Activated CD4-positive, alpha-beta T cell treated with anti-CD3 and anti-CD28 coated beads for 36 hours (primary cell): ENCODE measurements around the gene ABCC1. TPM values are rescaled to one million over a fixed set of nuclear protein-coding genes. Genes with fewer than 3 reads are reported as not detected.
"Not testable (repeated sequence)": the region's sequence is repeated elsewhere in the genome, so short reads cannot be mapped to it uniquely, and the experiment has no call there.

Experiments
- ATAC-seq: fragments of 200-7000 bp; cut with Tn5 transposase; one replicate; pipeline ENCODE4 v1.10.0; 2021; ENCODE audit warnings: mild to moderate bottlenecking, moderate library complexity
- CTCF ChIA-PET: fragments of 350-600 bp; sonication (Branson Sonifier 250); formaldehyde crosslinking; loops from one replicate; lab custom pipeline; 2021; ENCODE audit warnings: antibody characterized with exemption; lab: Charles Lee
- POLR2A ChIA-PET: fragments of 350-600 bp; sonication (Branson Sonifier 250); formaldehyde crosslinking; loops from one replicate; lab custom pipeline; 2021; ENCODE audit warnings: antibody characterized with exemption, inconsistent platforms; lab: Charles Lee
- DNase-seq: peaks from one replicate; pipeline ENCODE4 v3.0.0-alpha.2; 2020
- H3K27ac Mint-ChIP-seq: one replicate; pipeline ENCODE4 v1.8.0; 2021; ENCODE audit warnings: mixed read lengths
- H3K27me3 Mint-ChIP-seq: one replicate; pipeline ENCODE4 v1.8.0; 2021; ENCODE audit warnings: mixed read lengths
- H3K36me3 Mint-ChIP-seq: one replicate; pipeline ENCODE4 v1.8.0; 2021; ENCODE audit warnings: low read depth, mixed read lengths
- H3K4me1 Mint-ChIP-seq: one replicate; pipeline ENCODE4 v1.8.0; 2021; ENCODE audit warnings: mixed read lengths
- H3K4me3 Mint-ChIP-seq: one replicate; pipeline ENCODE4 v1.8.0; 2021; ENCODE audit warnings: mild to moderate bottlenecking, moderate library complexity, mixed read lengths
- H3K9me3 Mint-ChIP-seq: one replicate; pipeline ENCODE4 v1.8.0; 2021; ENCODE audit warnings: low read depth, mixed read lengths
- intact Hi-C, 2 experiments: fragments of 100-400 bp; cut with DNase I in 1 of 2; cut with micrococcal nuclease in 1 of 2; formaldehyde crosslinking; loops; one replicate each; pipeline versions ENCODE4 v1.14.2 to v1.15.1; 2022 to 2024; cut with DNase I, micrococcal nuclease
- total RNA-seq, 2 experiments: library from RNA; stranded (reverse); gene quantifications; one replicate each; pipeline ENCODE4 v1.2.3, GENCODE V29; 2021

ABCC1 gene
- total RNA-seq, 2 experiments from 2014 or later: 57.8 to 65.1 TPM

GRCh38 chr16:15981382-15981781, 32.0 kb downstream of the ABCC1 start:
- DNase-seq (no peak), ATAC-seq (no peak)
- intact Hi-C loops: no loop called here
- Mint-ChIP-seq H3K4me1 (peaks cover 10% of the 10 kb centered on the region), H3K36me3 (peaks cover 75% of the 10 kb centered on the region), H3K9me3 (peaks cover 38% of the 10 kb centered on the region), H3K27me3 (no peaks in the 10 kb centered on the region), H3K27ac (no peak overlapping the region), H3K4me3 (no peak overlapping the region)
- ChIA-PET CTCF (no interaction called here), POLR2A (no interaction called here)

GRCh38 chr16:15982194-15982915, 32.9 kb downstream of the ABCC1 start:
- DNase-seq: peak; percentile 22
- H3K27ac Mint-ChIP-seq, ATAC-seq, H3K4me3 Mint-ChIP-seq, POLR2A ChIA-PET, intact Hi-C loops, H3K27me3 Mint-ChIP-seq: not testable (repeated sequence)
- Mint-ChIP-seq H3K4me1 (peaks cover 11% of the 10 kb centered on the region), H3K36me3 (peaks cover 68% of the 10 kb centered on the region), H3K9me3 (peaks cover 38% of the 10 kb centered on the region)
- CTCF ChIA-PET: interaction anchor here (0.7 kb wide), 1 partner anchor 145 kb away, joined by 3 read pairs; no protein-coding TSS in a partner anchor

GRCh38 chr16:15983898-15984297, 34.5 kb downstream of the ABCC1 start:
- ATAC-seq: no peak
- peaks cover 53% of the 10 kb centered on the region for H3K36me3 Mint-ChIP-seq
- intact Hi-C loops: no loop called here
- no peaks in the 10 kb centered on the region for H3K27me3 Mint-ChIP-seq
- no peak for DNase-seq
- peaks cover 25% of the 10 kb centered on the region for H3K9me3 Mint-ChIP-seq
- POLR2A ChIA-PET: no interaction called here
- H3K27ac Mint-ChIP-seq: no peak overlapping the region
- H3K4me3 Mint-ChIP-seq: no peak overlapping the region
- H3K4me1 Mint-ChIP-seq: peaks cover 20% of the 10 kb centered on the region
- CTCF ChIA-PET: no interaction called here

- ATAC-seq (no peak), DNase-seq (no peak)
- Mint-ChIP-seq H3K27me3 (no peaks in the 10 kb centered on the region), H3K4me3 (no peak overlapping the region), H3K9me3 (peaks cover 16% of the 10 kb centered on the region), H3K4me1 (peaks cover 28% of the 10 kb centered on the region), H3K36me3 (peaks cover 41% of the 10 kb centered on the region), H3K27ac (no peak overlapping the region)
- intact Hi-C loops: no loop called here
- CTCF ChIA-PET: no interaction called here
- POLR2A ChIA-PET: no interaction called here
Measured at GRCh38 chr16:15985144-15985543, 35.7 kb downstream of the ABCC1 start.

- H3K4me3 Mint-ChIP-seq: no peak overlapping the region
- CTCF ChIA-PET: no interaction called here
- peaks cover 33% of the 10 kb centered on the region for H3K36me3 Mint-ChIP-seq
- ATAC-seq: no peak
- H3K27me3 Mint-ChIP-seq: no peaks in the 10 kb centered on the region
- intact Hi-C loops: no loop called here
- H3K9me3 Mint-ChIP-seq: peaks cover 10% of the 10 kb centered on the region
- POLR2A ChIA-PET: no interaction called here
- DNase-seq: no peak
- peaks cover 28% of the 10 kb centered on the region for H3K4me1 Mint-ChIP-seq
- no peak overlapping the region for H3K27ac Mint-ChIP-seq
Measured at GRCh38 chr16:15986261-15986660, 36.8 kb downstream of the ABCC1 start.

- Mint-ChIP-seq H3K27ac (peak overlapping the region; percentile 8), H3K27me3 (no peaks in the 10 kb centered on the region), H3K9me3 (no peaks in the 10 kb centered on the region), H3K36me3 (peaks cover 24% of the 10 kb centered on the region), H3K4me3 (no peak overlapping the region), H3K4me1 (peaks cover 35% of the 10 kb centered on the region)
- ATAC-seq: no peak
- ChIA-PET POLR2A (no interaction called here), CTCF (interaction anchor here (0.7 kb wide), 1 partner anchor 16 kb away, joined by 3 read pairs; no protein-coding TSS in a partner anchor)
- intact Hi-C loops: no loop called here
- DNase-seq: no peak
Measured at GRCh38 chr16:15988268-15989013, 39.0 kb downstream of the ABCC1 start.

- no peak for ATAC-seq
- Mint-ChIP-seq H3K27me3 (no peaks in the 10 kb centered on the region), H3K9me3 (no peaks in the 10 kb centered on the region), H3K4me1 (peaks cover 38% of the 10 kb centered on the region), H3K36me3 (peaks cover 15% of the 10 kb centered on the region), H3K4me3 (no peak overlapping the region), H3K27ac (no peak overlapping the region)
- intact Hi-C loops: no loop called here
- CTCF ChIA-PET: no interaction called here
- POLR2A ChIA-PET: no interaction called here
- no peak for DNase-seq
Measured at GRCh38 chr16:15990902-15991301, 41.5 kb downstream of the ABCC1 start.

- Mint-ChIP-seq H3K9me3 (no peaks in the 10 kb centered on the region), H3K27me3 (no peaks in the 10 kb centered on the region), H3K4me3 (no peak overlapping the region), H3K36me3 (peaks cover 17% of the 10 kb centered on the region), H3K27ac (peak overlapping the region; percentile 37), H3K4me1 (peaks cover 36% of the 10 kb centered on the region)
- intact Hi-C loops: no loop called here
- no peak for ATAC-seq
- ChIA-PET POLR2A (no interaction called here), CTCF (interaction anchor here (0.7 kb wide), 1 partner anchor 32 kb away, joined by 3 read pairs; no protein-coding TSS in a partner anchor)
- DNase-seq: no peak
Measured at GRCh38 chr16:15993128-15993527, 43.7 kb downstream of the ABCC1 start.

GRCh38 chr16:15993541-15993940, 44.1 kb downstream of the ABCC1 start:
- Mint-ChIP-seq H3K4me3 (no peak overlapping the region), H3K27ac (no peak overlapping the region), H3K36me3 (peaks cover 19% of the 10 kb centered on the region), H3K4me1 (peaks cover 36% of the 10 kb centered on the region), H3K27me3 (no peaks in the 10 kb centered on the region), H3K9me3 (no peaks in the 10 kb centered on the region)
- intact Hi-C loops: no loop called here
- no peak for ATAC-seq
- no peak for DNase-seq
- ChIA-PET CTCF (interaction anchor here (0.7 to 1.3 kb wide), 2 partner anchors 32 to 120 kb away, joined by 3 read pairs; no protein-coding TSS in a partner anchor), POLR2A (no interaction called here)

GRCh38 chr16:15993946-15994665, 44.7 kb downstream of the ABCC1 start:
- Mint-ChIP-seq H3K9me3 (no peaks in the 10 kb centered on the region), H3K27ac (peak overlapping the region; percentile 37), H3K4me3 (no peak overlapping the region), H3K27me3 (no peaks in the 10 kb centered on the region), H3K36me3 (peaks cover 20% of the 10 kb centered on the region), H3K4me1 (peaks cover 35% of the 10 kb centered on the region)
- POLR2A ChIA-PET: interaction anchor here (0.6 kb wide), 1 partner anchor 9 kb away, joined by 3 read pairs; no protein-coding TSS in a partner anchor
- CTCF ChIA-PET: interaction anchor here (1.3 kb wide), 1 partner anchor 120 kb away, joined by 3 read pairs; no protein-coding TSS in a partner anchor
- DNase-seq: no peak
- no peak for ATAC-seq
- intact Hi-C loops: no loop called here

- Mint-ChIP-seq H3K4me3 (no peak overlapping the region), H3K36me3 (peaks cover 24% of the 10 kb centered on the region), H3K27me3 (no peaks in the 10 kb centered on the region), H3K27ac (peak overlapping the region; percentile 58), H3K4me1 (peaks cover 35% of the 10 kb centered on the region), H3K9me3 (no peaks in the 10 kb centered on the region)
- POLR2A ChIA-PET: no interaction called here
- ATAC-seq (no peak), DNase-seq (no peak)
- intact Hi-C loops: loop anchor here in 1 of 2 experiments (5.0 kb wide), 1 partner anchor 34 kb away; no protein-coding TSS in a partner anchor
- CTCF ChIA-PET: no interaction called here
Measured at GRCh38 chr16:15996432-15997109, 47.2 kb downstream of the ABCC1 start.
